HepG2 (cell line): Measurements from ENCODE around the gene NDRG3. TPM values are rescaled to one million over a fixed set of nuclear protein-coding genes. Genes with fewer than 3 reads are reported as not detected.

ENCODE experiments used
- ARNT ChIP-seq: fragments of 450-650 bp; IDR thresholded peaks from 2 replicates; pipeline ENCODE4 v1.6.1; 2017
- FIP1L1 ChIP-seq: fragments of 200-400 bp; formaldehyde crosslinking; IDR thresholded peaks from 2 replicates; pipeline ENCODE4 v1.6.1; 2018; ENCODE audit warnings: low read depth, mild to moderate bottlenecking, low read length, moderate library complexity, borderline replicate concordance; ENCODE audit not compliant: insufficient read depth
- FOXK2 ChIP-seq: fragments of 450-650 bp; IDR thresholded peaks from 2 replicates; pipeline ENCODE4 v1.6.1; 2016
- FOXP1 ChIP-seq, 2 experiments: fragments of 450-650 bp in 1 of 2; IDR thresholded peaks; 2 replicates each; pipeline ENCODE4 v1.6.1; 2017 to 2018; ENCODE audit warnings: antibody characterized with exemption in 1 of 2
- HDAC6 ChIP-seq: fragments of 200-600 bp; sonication (generic); IDR thresholded peaks from 2 replicates; pipeline ENCODE4 v1.7.0; 2017; ENCODE audit warnings: mild to moderate bottlenecking, antibody characterized with exemption, low read length, low read depth
- HNRNPUL1 ChIP-seq: fragments of 200-400 bp; formaldehyde crosslinking; IDR thresholded peaks from 2 replicates; pipeline ENCODE4 v1.6.1; 2017; ENCODE audit warnings: low read depth, mild to moderate bottlenecking, low read length, moderate library complexity
- IRF2 ChIP-seq: IDR thresholded peaks from 2 replicates; pipeline ENCODE4 v1.6.1; 2018; ENCODE audit warnings: missing genetic modification reagents, missing compliant biosample characterization
- KLF16 ChIP-seq, 2 experiments: sonication (generic) in 1 of 2; formaldehyde crosslinking in 1 of 2; IDR thresholded peaks; 2 replicates each; pipeline versions ENCODE4 v1.6.1 to v1.8.0; 2016 to 2023; ENCODE audit warnings: missing genetic modification reagents in 2 of 2, missing compliant biosample characterization in 1 of 2
- KLF6 ChIP-seq: IDR thresholded peaks from 2 replicates; pipeline ENCODE4 v1.8.0; 2016; ENCODE audit warnings: missing biosample characterization, missing genetic modification reagents
- MLX ChIP-seq: IDR thresholded peaks from 2 replicates; pipeline ENCODE4 v1.6.1; 2016
- PHF20 ChIP-seq: sonication (generic); formaldehyde crosslinking; IDR thresholded peaks from 2 replicates; pipeline ENCODE4 v1.5.0; 2020; ENCODE audit warnings: mild to moderate bottlenecking, missing genetic modification reagents
- PTBP1 ChIP-seq: fragments of 200-400 bp; formaldehyde crosslinking; IDR thresholded peaks from 2 replicates; pipeline ENCODE4 v1.6.1; 2018; ENCODE audit warnings: low read length, low read depth; ENCODE audit not compliant: poor library complexity, severe bottlenecking
- REPIN1 ChIP-seq: sonication (generic); formaldehyde crosslinking; IDR thresholded peaks from 2 replicates; pipeline ENCODE4 v1.8.0; 2022; ENCODE audit warnings: missing genetic modification reagents, low read depth, mild to moderate bottlenecking, borderline replicate concordance
- SALL1 ChIP-seq: sonication (generic); formaldehyde crosslinking; IDR thresholded peaks from 2 replicates; pipeline ENCODE4 v1.8.0; 2022; ENCODE audit warnings: mild to moderate bottlenecking, missing genetic modification reagents
- SALL2 ChIP-seq: sonication (generic); formaldehyde crosslinking; IDR thresholded peaks from 2 replicates; pipeline ENCODE4 v1.8.1; 2023; ENCODE audit warnings: mild to moderate bottlenecking, missing genetic modification reagents, inconsistent platforms
- SIN3B ChIP-seq: fragments of 150-350 bp; IDR thresholded peaks from 2 replicates; pipeline ENCODE4 v1.6.1; 2014; ENCODE audit warnings: low read length
- SNRNP70 ChIP-seq: fragments of 200-400 bp; formaldehyde crosslinking; IDR thresholded peaks from 2 replicates; pipeline ENCODE4 v1.6.1; 2017; ENCODE audit warnings: mild to moderate bottlenecking, low read depth, low read length, moderate library complexity
- SOX13 ChIP-seq, 3 experiments: fragments of 450-650 bp in 1 of 3; sonication (generic) in 1 of 3; formaldehyde crosslinking in 1 of 3; IDR thresholded peaks in 2 of 3; conservative IDR thresholded peaks in 1 of 3; 2 replicates each; pipeline versions ENCODE4 v1.5.0 to v1.6.1; 2016 to 2020; ENCODE audit warnings: antibody characterized with exemption in 1 of 3, mild to moderate bottlenecking in 1 of 3, missing compliant biosample characterization in 1 of 3, missing genetic modification reagents in 1 of 3, moderate library complexity in 1 of 3
- SRSF9 ChIP-seq: fragments of 200-400 bp; formaldehyde crosslinking; IDR thresholded peaks from 2 replicates; pipeline ENCODE4 v1.6.1; 2018; ENCODE audit warnings: borderline replicate concordance, mild to moderate bottlenecking, low read depth, low read length; ENCODE audit not compliant: insufficient read depth, poor library complexity, severe bottlenecking
- ZBTB7A ChIP-seq: sonication (generic); formaldehyde crosslinking; IDR thresholded peaks from 2 replicates; pipeline ENCODE4 v1.8.0; 2022; ENCODE audit warnings: mild to moderate bottlenecking, missing genetic modification reagents
- ZNF121 ChIP-seq: sonication (generic); formaldehyde crosslinking; IDR thresholded peaks from 2 replicates; pipeline ENCODE4 v1.5.0; 2020; ENCODE audit warnings: mild to moderate bottlenecking, missing genetic modification reagents
- ZNF251 ChIP-seq: sonication (generic); formaldehyde crosslinking; IDR thresholded peaks from 2 replicates; pipeline ENCODE4 v1.9.0; 2021; ENCODE audit warnings: mild to moderate bottlenecking, missing genetic modification reagents
- ZNF567 ChIP-seq: sonication (generic); formaldehyde crosslinking; IDR thresholded peaks from 2 replicates; pipeline ENCODE4 v1.8.1; 2023; ENCODE audit warnings: mild to moderate bottlenecking, missing genetic modification reagents, borderline replicate concordance
- ZNF570 ChIP-seq: sonication (generic); formaldehyde crosslinking; IDR thresholded peaks from 2 replicates; pipeline ENCODE4 v1.4.0; 2020; ENCODE audit warnings: mild to moderate bottlenecking, missing genetic modification reagents, borderline replicate concordance
- ZNF670 ChIP-seq: sonication (generic); formaldehyde crosslinking; IDR thresholded peaks from 2 replicates; pipeline ENCODE4 v1.8.0; 2022; ENCODE audit warnings: mild to moderate bottlenecking, missing genetic modification reagents, borderline replicate concordance
- ZNF761 ChIP-seq: sonication (generic); formaldehyde crosslinking; conservative IDR thresholded peaks from 2 replicates; pipeline ENCODE4 v1.4.0; 2020; ENCODE audit warnings: mild to moderate bottlenecking, missing genetic modification reagents
- ZNF781 ChIP-seq: sonication (generic); formaldehyde crosslinking; IDR thresholded peaks from 2 replicates; pipeline ENCODE4 v1.5.1; 2020; ENCODE audit warnings: borderline replicate concordance, mild to moderate bottlenecking, missing genetic modification reagents; ENCODE audit errors: not compliant biosample characterization
- polyA plus RNA-seq, 8 experiments: library from polyadenylated mRNA; depleted of rRNA in 3 of 8; stranded (reverse) in 7 of 8; unstranded in 1 of 8; fragments of >200 nt; fragmentation: Illumina TruSeq in 4 of 8; extraction: Trizol in 4 of 8; gene quantifications; 2 replicates each; pipeline versions ENCODE4 v1.2.1 to v1.2.3, GENCODE V29; 2011 to 2016; ENCODE audit warnings: low read depth in 4 of 8, missing spikeins in 1 of 8, mixed read lengths in 1 of 8; ENCODE audit not compliant: insufficient read depth in 1 of 8
- total RNA-seq, 5 experiments: library from RNA; depleted of rRNA; stranded (reverse); fragments of >200 nt; fragmentation: Illumina TruSeq; extraction: Trizol; gene quantifications; 2 replicates each; pipeline ENCODE4 v1.2.3, GENCODE V29; 2016; ENCODE audit warnings: low read depth in 1 of 5
- TF ChIP-seq, protein P1 (sequence below): sonication (generic); formaldehyde crosslinking; IDR thresholded peaks from 2 replicates; pipeline ENCODE4 v1.4.0; 2020; ENCODE audit warnings: missing genetic modification reagents
- TF ChIP-seq, protein P2 (sequence below): sonication (generic); formaldehyde crosslinking; IDR thresholded peaks from 2 replicates; pipeline ENCODE4 v1.4.0; 2020; ENCODE audit warnings: missing genetic modification reagents

The NDRG3 gene
- total and polyA plus RNA-seq, 2 of the 13 experiments (the other 11 are each of a cell fraction or from before 2014, with no cell fraction given), result 36.0 to 40.5 TPM

DNA sequence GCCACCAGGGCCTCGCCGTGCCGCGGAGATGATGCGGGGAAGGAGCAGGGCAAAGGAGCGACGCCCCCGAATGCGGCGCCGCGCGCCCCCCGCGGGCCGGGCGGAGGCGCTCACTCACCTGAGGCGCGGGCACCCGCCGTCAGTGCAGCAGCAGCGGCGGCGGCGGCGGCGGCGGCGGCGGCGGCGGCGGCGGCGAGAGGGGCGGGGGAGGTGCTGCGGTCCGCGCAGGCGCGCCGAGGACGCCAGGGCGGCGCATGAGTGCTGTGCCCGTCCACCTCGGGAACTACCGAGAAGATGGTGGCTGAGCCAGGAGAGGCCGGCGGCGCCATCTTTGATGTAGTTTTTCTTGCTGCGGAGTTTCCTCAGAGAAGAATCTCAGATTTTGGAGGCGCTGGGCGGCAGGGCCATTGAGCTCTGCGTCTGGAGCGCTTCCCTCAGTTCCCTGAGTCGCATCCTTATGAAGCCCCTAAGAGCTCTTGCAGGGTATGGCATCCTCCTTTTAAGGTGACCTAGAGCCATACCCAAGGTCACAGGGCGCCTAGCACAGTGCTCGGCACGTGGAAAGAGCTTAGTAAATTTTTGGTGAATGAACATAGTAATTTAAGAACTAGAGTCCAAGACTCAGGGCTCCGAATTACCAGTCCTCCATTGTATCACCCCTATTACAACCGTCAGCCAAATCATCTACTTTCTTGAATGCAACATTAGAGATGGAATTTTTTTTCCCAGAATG lies at the start of gene NDRG3 (continued):
- TF ChIP-seq, protein P1, sequence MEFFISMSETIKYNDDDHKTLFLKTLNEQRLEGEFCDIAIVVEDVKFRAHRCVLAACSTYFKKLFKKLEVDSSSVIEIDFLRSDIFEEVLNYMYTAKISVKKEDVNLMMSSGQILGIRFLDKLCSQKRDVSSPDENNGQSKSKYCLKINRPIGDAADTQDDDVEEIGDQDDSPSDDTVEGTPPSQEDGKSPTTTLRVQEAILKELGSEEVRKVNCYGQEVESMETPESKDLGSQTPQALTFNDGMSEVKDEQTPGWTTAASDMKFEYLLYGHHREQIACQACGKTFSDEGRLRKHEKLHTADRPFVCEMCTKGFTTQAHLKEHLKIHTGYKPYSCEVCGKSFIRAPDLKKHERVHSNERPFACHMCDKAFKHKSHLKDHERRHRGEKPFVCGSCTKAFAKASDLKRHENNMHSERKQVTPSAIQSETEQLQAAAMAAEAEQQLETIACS (CRISPR knock-in tag), result peak; percentile 81
- TF ChIP-seq SRSF9 (no peak), ZNF670 (CRISPR knock-in tag) (no peak; the same call in 1 of the 2 replicates), PHF20 (CRISPR knock-in tag) (peak; percentile 63), FOXP1 (IDR thresholded peaks at IDR 0.05) (no peak), FOXP1 (CRISPR knock-in tag; IDR thresholded peaks at IDR 0.05) (no peak), FOXK2 (no peak), MLX (CRISPR knock-in tag) (no peak), KLF6 (CRISPR knock-in tag) (no peak; the same call in 1 of the 2 replicates), ZNF570 (CRISPR knock-in tag) (no peak), SALL1 (CRISPR knock-in tag) (peak; percentile 31), KLF16 (CRISPR knock-in tag; IDR thresholded peaks at IDR 0.05) (no peak), ARNT (no peak), PTBP1 (no peak), HNRNPUL1 (no peak), IRF2 (no peak; the same call in 1 of the 2 replicates), REPIN1 (CRISPR knock-in tag) (no peak), SALL2 (CRISPR knock-in tag) (peak; percentile 89), HDAC6 (no peak), ZNF567 (CRISPR knock-in tag) (no peak), SOX13 (IDR thresholded peaks at IDR 0.05) (no peak), SOX13 (CRISPR knock-in tag; conservative IDR thresholded peaks at IDR 0.05 in 1 of 2, IDR thresholded peaks at IDR 0.05 in 1 of 2) (peak in 1 of 2 experiments; percentile 22; a peak in 1 of 4 replicates), ZNF781 (CRISPR knock-in tag) (peak; percentile 8), ZBTB7A (no peak), FIP1L1 (no peak), SIN3B (no peak), ZNF121 (CRISPR knock-in tag) (no peak), ZNF251 (CRISPR knock-in tag) (no peak), SNRNP70 (no peak), ZNF761 (0 out of 2 replicates have a peak, but pooled peaks have one; percentile 20)
- TF ChIP-seq, protein P2, sequence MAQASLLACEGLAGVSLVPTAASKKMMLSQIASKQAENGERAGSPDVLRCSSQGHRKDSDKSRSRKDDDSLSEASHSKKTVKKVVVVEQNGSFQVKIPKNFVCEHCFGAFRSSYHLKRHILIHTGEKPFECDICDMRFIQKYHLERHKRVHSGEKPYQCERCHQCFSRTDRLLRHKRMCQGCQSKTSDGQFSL, result no peak; the same call in 1 of the 2 replicates
